A673 (cell line): Measurements from ENCODE around the gene NAV1.

Experiments
- EZH2 ChIP-seq: fragments of 200-600 bp; sonication (generic); IDR thresholded peaks from 2 replicates; pipeline ENCODE4 v1.6.1; 2017; ENCODE audit warnings: borderline replicate concordance, low read depth, mild to moderate bottlenecking, mixed read lengths, antibody characterized with exemption, low read length; ENCODE audit not compliant: poor library complexity, severe bottlenecking
- TF ChIP-seq, protein P1 (sequence below): fragments of 300-800, 200-600 bp; sonication (generic); conservative IDR thresholded peaks from 2 replicates; pipeline ENCODE4 v1.5.1; 2017; ENCODE audit warnings: low read depth, mild to moderate bottlenecking, antibody characterized with exemption, low read length, moderate library complexity, mixed read lengths

DNA sequence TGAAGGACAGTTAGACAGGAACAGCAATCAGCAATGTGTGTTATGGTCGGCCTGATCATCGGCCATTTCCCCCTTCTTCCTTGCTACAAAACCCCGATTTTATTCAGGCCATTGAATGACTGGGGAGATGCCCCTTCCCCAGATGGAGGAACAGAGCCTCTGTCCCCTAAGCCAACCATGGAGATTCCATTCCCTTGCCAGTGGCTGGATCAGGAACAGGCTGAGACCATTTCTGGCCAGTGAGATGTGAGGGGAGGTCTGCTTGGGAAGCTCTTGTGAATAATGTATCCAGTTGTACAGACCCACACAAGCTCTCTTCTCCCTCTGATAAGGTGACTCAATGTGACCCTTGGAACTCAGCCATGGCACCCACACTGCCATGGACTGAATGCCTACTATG lies 39.7 kb upstream of the NAV1 start:
- TF ChIP-seq EZH2: no peak
- TF ChIP-seq, protein P1, sequence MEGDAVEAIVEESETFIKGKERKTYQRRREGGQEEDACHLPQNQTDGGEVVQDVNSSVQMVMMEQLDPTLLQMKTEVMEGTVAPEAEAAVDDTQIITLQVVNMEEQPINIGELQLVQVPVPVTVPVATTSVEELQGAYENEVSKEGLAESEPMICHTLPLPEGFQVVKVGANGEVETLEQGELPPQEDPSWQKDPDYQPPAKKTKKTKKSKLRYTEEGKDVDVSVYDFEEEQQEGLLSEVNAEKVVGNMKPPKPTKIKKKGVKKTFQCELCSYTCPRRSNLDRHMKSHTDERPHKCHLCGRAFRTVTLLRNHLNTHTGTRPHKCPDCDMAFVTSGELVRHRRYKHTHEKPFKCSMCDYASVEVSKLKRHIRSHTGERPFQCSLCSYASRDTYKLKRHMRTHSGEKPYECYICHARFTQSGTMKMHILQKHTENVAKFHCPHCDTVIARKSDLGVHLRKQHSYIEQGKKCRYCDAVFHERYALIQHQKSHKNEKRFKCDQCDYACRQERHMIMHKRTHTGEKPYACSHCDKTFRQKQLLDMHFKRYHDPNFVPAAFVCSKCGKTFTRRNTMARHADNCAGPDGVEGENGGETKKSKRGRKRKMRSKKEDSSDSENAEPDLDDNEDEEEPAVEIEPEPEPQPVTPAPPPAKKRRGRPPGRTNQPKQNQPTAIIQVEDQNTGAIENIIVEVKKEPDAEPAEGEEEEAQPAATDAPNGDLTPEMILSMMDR: no peak
